HG03432 (cell line): ENCODE data around the gene PIN1.

ENCODE experiments used
- ATAC-seq: cut with Tn5 transposase; IDR thresholded peaks from one replicate; pipeline ENCODE4 v1.9.1; 2021; ENCODE audit warnings: mild to moderate bottlenecking, moderate library complexity; ENCODE audit not compliant: unreplicated experiment

PIN1 gene

DNA sequence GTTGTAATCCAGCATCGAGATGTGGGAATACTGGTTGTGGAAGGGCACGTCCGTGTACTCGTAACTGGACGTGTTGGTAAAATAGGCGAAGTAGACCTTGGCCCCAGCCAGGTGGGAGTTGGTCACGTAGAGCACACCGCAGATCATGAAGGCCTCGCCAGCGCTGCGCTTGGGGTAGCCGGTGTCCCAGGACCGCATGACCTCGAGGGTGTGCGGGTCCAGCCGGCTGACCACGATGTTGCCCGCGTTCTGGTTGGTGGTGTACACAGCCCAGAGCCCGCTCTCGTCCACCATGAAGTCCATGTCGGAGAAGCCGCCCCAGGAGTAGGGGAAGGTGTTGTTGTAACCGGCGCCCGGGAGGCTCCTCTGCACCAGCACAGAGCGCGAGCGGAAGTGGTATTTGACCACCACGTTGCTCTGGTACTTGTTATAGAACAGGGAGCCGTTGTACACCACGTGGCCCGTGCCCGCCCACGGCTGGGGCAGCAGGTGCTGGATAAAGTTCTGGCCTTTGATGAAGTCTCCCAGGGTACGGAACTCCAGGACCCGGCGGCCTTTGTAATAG, 19.2 kb downstream of the PIN1 start:
- no peak for ATAC-seq

GRCh38 chr19:9856609-9857008, 21.5 kb downstream of the PIN1 start:
- no peak for ATAC-seq

GRCh38 chr19:9857076-9857721, 22.1 kb downstream of the PIN1 start:
- ATAC-seq = no peak

- no peak for ATAC-seq
Observed at GRCh38 chr19:9857920-9858746, 23.0 kb downstream of the PIN1 start.

DNA sequence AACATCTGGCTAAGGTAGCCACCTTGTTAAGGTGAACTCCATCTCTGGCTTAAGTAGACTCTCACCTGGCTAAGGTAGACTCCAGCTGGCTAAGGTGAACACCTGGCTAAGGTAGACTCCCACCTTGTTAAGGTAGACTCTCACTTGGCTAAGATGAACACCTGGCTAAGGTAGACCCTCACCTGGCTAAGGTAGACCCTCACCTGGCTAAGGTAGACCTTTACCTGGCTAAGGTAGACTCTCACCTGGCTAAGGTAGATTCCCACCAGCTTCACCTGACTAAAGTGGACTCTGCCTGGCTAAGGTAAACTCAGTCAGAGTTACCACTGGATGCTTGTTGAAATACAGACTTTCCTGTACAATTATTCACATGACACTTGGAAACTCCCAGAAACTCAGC, 23.6 kb downstream of the PIN1 start:
- no peak for ATAC-seq

- ATAC-seq = no peak
Observed at GRCh38 chr19:9860407-9860806, 25.3 kb downstream of the PIN1 start.

GRCh38 chr19:9861503-9861902, 26.4 kb downstream of the PIN1 start:
- no peak for ATAC-seq

- no peak for ATAC-seq
Observed at GRCh38 chr19:9862938-9863337, 27.8 kb downstream of the PIN1 start.

DNA sequence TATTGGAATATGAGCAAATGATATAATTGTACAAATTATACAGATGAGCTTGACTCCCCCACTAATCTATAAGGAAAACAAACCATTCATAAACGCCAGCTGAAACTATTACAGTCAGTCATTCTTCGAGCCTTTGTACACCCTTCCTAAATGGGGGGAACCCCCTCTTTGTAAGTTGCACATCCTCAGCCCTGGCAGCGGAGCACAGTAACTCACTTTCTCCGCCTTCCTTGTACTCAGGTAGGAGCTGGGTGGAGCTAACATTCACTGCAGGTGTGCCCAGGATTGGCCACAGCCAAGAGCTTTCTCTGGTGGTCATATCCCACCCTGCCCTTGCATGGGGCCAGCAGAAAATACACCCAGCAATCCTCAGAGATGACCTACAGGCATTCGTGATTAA, 28.6 kb downstream of the PIN1 start:
- no peak for ATAC-seq

DNA sequence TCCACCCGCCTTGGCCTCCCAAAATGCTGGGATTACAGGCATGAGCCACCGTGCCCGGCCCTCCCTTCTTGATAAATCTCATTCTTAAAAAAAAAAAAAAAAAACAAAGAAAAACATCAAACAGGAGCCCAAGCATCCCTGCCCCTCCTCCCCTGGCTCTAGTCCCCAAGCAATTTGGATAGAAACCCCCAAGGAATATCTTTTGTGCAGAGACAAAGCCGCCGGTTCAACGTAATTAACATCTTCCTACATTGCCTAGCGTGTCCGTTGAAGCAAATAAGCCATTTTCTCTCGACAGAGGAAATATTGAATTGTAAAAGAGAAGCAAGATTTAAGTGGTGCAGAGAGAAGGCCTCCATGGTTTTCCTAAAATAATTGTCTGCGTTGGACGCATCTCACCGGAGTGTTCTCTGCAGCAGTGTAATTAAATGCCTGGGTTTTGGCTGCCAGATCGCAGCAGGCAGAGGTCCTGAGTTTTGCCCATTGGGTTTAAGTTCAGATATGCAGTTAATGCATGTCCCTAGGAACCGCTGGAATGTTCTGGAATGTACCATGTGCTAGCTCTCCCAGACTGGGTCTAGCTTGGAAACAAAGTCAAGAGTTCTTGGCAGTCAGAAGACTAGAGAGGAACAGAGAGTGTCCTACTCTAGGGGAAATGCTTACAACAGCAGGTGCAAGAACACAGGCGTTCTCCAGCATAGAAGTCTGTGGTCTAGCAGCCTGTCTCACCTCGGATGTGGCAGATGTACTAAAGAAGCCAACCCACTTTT, 30.8 kb downstream of the PIN1 start:
- no peak for ATAC-seq

DNA sequence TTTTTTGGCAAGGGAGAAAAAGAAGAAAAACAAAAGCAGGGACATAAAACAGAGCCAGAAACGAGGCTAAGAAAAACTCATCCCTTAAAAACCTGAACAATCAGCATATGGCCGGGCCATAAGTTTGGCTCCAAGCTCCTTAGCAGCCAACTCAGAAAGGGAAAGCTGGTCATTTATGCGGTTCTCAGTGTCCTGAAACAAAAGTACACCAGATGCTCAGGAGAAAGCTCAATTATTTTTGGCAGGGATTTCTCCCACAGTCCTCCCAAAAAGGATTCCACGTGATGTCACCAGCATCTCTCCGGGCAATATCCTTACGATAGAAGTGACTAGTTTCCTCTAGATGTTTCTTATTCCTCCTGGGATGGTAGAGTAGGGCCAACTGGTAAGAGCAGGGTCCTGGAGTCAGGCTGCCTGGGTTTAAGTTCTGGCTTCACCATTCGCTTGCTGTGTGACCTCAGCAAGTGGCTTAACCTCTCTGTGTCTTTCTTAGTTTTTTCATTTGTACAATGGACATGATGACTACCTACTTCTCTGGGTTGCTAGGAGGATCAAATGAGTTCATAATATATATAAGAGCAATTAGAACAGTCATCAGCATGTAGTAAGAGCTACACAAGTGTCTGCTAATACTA, 34.0 kb downstream of the PIN1 start:
- ATAC-seq = no peak

DNA sequence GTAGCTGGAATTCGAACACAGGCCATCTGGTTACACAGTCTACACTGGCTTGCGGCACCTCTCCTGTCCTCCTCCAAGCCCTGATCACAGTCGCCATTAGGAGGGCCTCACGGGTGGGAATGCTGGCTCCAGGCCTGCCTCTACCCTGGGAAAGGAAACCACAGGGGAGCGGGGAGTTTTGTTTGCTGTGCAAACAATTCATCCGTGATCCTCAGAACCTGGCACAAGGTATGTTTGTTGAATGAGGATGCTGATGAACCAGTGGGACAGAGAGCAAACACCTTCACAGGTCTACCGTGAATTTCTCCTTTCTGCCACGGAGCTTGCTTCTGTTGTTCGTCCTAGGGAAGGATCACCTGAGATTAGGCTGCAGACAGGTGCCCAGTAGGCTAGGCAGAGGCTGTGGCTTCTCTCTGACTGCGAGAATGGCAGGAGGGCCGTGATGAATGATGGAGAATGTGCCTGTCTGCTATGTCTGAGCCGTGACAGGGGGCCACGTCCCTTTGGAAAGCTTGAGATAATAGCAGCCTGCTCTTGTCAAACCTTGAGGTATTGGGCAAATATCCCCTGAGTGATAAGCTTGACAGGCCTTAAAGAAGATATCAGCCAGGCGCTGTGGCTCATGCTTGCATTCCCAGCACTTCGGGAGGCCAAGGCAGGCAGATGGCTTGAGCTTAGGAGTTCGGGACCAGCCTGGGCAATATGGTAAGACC, 36.7 kb downstream of the PIN1 start:
- ATAC-seq = no peak

DNA sequence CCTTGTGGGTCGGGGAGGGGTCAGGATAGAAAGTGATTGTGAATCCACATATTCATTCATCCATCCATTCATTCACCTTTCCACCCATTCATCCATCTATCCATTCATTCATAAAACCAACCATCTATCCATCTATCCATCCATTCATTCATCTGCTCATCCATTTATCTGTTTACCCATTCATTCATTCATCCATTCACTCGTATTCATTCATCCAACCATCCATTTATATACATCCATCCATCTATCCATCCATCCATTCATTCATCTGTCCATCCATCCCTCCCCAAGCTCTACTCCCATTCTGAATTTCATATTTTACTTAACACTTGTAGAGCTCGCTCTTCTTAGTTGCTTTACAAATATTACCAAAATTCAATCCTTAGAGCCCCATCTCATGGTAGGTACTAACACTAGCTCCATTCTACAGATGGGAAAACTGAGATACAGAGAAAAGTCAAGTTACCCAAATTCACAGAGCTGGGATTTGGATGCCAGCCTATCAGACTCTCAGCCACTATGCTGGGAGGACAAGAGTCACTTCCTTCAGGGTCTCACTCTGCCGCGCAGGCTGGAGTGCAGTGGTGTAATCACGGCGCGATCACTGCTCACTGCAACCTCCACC, 37.6 kb downstream of the PIN1 start:
- ATAC-seq = no peak

DNA sequence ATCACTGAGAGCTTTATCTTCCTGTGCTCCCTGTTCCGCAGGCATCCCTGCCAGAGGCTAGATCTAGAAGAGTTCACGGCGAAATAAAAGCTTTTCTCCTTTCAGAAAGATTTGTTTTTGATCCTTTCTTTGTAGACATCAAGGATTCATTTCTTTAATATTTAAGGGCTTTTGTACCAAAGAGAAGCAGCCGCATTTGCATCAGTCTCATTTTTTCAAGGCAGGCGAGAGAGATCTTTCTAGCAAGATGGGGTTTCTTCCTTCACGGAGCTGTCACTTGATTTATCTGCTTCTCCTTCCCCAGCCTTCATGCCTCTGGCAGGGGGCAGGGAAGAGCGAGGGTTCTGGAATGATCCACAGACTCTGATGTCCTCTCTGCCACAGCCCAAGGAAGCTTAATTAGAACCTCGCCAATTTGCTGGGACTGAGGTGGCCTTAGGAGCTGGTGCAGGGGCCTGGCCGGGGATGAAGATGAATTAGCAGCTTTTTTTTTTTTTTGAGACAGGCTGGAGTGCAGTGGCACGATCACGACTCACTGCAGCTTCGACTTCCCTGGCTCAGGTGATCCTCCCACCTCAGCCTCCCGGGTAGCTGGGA, 40.0 kb downstream of the PIN1 start:
- no peak for ATAC-seq

- ATAC-seq = no peak
Observed at GRCh38 chr19:9875796-9876195, 40.7 kb downstream of the PIN1 start.

DNA sequence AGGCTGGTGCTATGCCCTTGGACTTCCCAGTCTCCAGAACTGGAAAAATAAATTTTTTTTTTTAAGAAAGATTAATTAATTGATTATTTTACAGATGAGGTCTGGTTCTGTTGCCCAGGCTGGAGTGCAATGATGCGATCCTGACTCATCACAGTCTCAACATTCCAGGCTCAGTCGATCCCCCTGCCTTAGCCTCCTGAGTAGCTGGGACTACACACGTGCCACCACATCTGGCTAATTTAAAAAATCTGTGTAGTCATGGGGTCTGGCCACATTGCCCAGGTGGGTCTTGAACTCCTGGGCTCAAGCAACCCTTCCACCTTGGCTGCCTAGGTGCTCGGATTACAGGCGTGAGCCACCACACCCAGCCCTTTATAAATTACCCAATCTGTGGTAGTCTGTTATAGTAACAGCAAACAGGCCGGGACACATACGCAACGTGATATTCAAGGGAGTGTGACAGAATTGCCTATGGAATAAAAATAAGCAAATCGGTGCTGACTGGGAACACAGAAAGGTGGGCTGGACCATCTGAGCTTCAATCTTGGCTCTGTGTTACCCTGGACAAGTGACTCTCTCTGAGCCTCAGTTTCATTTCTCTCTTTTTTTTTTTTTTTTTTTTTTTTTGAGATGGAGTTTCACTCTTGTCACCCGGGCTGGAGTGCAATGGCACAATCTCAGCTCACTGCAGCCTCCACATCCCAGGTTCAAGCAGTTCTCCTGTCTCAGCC, 42.8 kb downstream of the PIN1 start:
- no peak for ATAC-seq

- ATAC-seq = no peak
Observed at GRCh38 chr19:9878511-9879196, 43.5 kb downstream of the PIN1 start.

DNA sequence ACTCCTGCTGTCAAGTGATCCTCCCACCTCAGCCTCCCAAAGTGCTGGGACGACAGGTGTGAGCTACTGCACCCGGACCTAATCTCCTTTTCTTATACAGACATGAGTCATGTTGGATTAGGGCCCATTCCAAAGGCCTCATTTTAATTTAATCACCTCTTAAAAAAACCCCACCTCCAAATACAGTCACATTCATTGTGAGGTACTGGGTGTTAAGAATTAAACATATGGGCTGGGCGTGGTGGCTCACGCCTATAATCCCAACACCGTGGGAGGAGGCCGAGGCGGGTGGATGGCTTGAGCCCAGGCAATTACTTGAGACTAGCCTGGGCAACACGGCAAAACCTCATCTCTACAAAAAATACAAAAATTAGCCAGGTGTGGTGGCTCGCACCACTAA, 46.6 kb downstream of the PIN1 start:
- no peak for ATAC-seq
